ENCODE data around the gene EXOSC2. TPM values are rescaled to one million over a fixed set of nuclear protein-coding genes. Genes with fewer than 3 reads are reported as not detected.

Gene EXOSC2
- total and polyA plus RNA-seq, 2 of the 8 experiments (the other 6 are each of a cell fraction or from before 2014, with no cell fraction given), result 47.8 to 93.6 TPM

GRCh38 chr9:130699047-130699446 lies 5.5 kb downstream of the EXOSC2 start:
- WGBS, 2 experiments (ENCODE audit: extremely low coverage in 1 of 2, insufficient coverage in 1 of 2, insufficient read length in 1 of 2, insufficient replicate concordance in 2 of 2, low coverage in 1 of 2, low lambda C conversion rate in 2 of 2, missing lambda C conversion rate in 1 of 2), result 79% methylated on average over 2 of the region's 2 CpGs; no CpG with 5 or more reads in 1 of the 2 experiments
- Histone ChIP-seq H3K4me3 (ENCODE audit: extremely low read depth in 1 of 4, insufficient read depth in 2 of 4, low read depth in 3 of 4, low read length in 4 of 4) (no peak overlapping the region), H2AFZ (ENCODE audit: low read length) (no peak overlapping the region), H3K36me3 (ENCODE audit: control insufficient read depth in 2 of 4, insufficient read depth in 4 of 4, low read length in 3 of 4) (peaks cover 48 to 86% (median 68%) of the 10 kb centered on the region in 4 experiments), H4K8ac (ENCODE audit: extremely low read depth, insufficient read depth, low read length) (no peak overlapping the region), H2BK120ac (replicated peaks; ENCODE audit: low read depth, low read length) (no peak overlapping the region), H3K14ac (ENCODE audit: insufficient read length) (no peak overlapping the region), H3K4me1 (replicated peaks in 1 of 4; ENCODE audit: control insufficient read depth in 3 of 4, insufficient read depth in 4 of 4, low read length in 3 of 4) (peaks cover 0 to 4% (median 2%) of the 10 kb centered on the region in 4 experiments; a peak in 3 of 7 replicates), H3K9ac (replicated peaks in 1 of 4; ENCODE audit: extremely low read depth in 1 of 4, low read depth in 3 of 4, low read length in 3 of 4) (no peak overlapping the region), H3K56ac (replicated peaks; ENCODE audit: insufficient read length, low read depth, low read length) (no peak overlapping the region), H4K91ac (replicated peaks; ENCODE audit: insufficient read length, low read length) (no peak overlapping the region), H2BK20ac (ENCODE audit: low read length) (no peak overlapping the region), H4K20me1 (replicated peaks in 1 of 2; ENCODE audit: control insufficient read depth in 1 of 2, insufficient read depth in 2 of 2, low read length in 2 of 2) (peaks cover 17 to 35% of the 10 kb centered on the region in 2 experiments), H4K5ac (ENCODE audit: insufficient read length, low read depth, low read length) (no peak overlapping the region), H2AK5ac (ENCODE audit: low read depth, low read length) (no peak overlapping the region), H2BK12ac (ENCODE audit: low read depth, low read length) (no peak overlapping the region), H2BK5ac (ENCODE audit: low read depth, low read length) (no peak overlapping the region), H3K18ac (ENCODE audit: extremely low read depth, low read length) (no peak overlapping the region), H3K79me2 (ENCODE audit: control insufficient read depth in 1 of 2, insufficient read depth in 2 of 2, low read length in 2 of 2) (peaks cover 18 to 60% of the 10 kb centered on the region in 2 experiments), H2BK15ac (ENCODE audit: low read length) (no peak overlapping the region), H3K23me2 (ENCODE audit: low read depth, low read length) (no peaks in the 10 kb centered on the region), H3K4me2 (ENCODE audit: insufficient read depth in 1 of 2, low read depth in 2 of 2, low read length in 2 of 2) (no peak overlapping the region), H3K27ac (ENCODE audit: low read depth, low read length) (no peak overlapping the region), H3K23ac (ENCODE audit: insufficient read length) (no peak overlapping the region), H3K9me3 (ENCODE audit: insufficient read depth in 2 of 2, low read depth in 1 of 2, low read length in 1 of 2) (no peaks in the 10 kb centered on the region; a peak in 1 of 4 replicates), H3K79me1 (ENCODE audit: low read depth, low read length) (peaks cover 19% of the 10 kb centered on the region), H3K27me3 (replicated peaks in 1 of 4; ENCODE audit: control insufficient read depth in 3 of 4, extremely low read depth in 1 of 4, insufficient read depth in 3 of 4, low read length in 3 of 4) (no peaks in the 10 kb centered on the region), H3K4ac (replicated peaks; ENCODE audit: insufficient read length, low read depth, low read length) (no peak overlapping the region)
- POLR2A ChIA-PET (ENCODE audit: partially characterized antibody), result interaction anchor here (1.0 to 1.7 kb wide), 5 partner anchors 8 to 143 kb away, joined by 3 to 6 read pairs (median 4); no protein-coding TSS in a partner anchor
- CTCF ChIA-PET (ENCODE audit: partially characterized antibody), result interaction anchor here (0.6 to 16.2 kb wide), 11 partner anchors 8 to 402 kb away, joined by 3 to 317 read pairs (median 4); no protein-coding TSS in a partner anchor
- DNase-seq (ENCODE audit: low read depth in 1 of 2, low spot score in 2 of 2), result no peak
- FAIRE-seq, result no peak
- TF ChIP-seq FOSL1 (IDR thresholded peaks at IDR 0.05; ENCODE audit: insufficient read depth, low read depth, low read length) (no peak), CREB1 (IDR thresholded peaks at IDR 0.05) (no peak), GTF2F1 (IDR thresholded peaks at IDR 0.05; ENCODE audit: borderline replicate concordance, low read depth, low read length) (no peak), SP4 (IDR thresholded peaks at IDR 0.05; ENCODE audit: low read length) (no peak), CHD1 (IDR thresholded peaks at IDR 0.05; ENCODE audit: low read depth, low read length) (no peak), JUND (IDR thresholded peaks at IDR 0.05; ENCODE audit: low read length) (no peak), TAF1 (IDR thresholded peaks at IDR 0.05; ENCODE audit: low read depth, low read length) (no peak), ASH2L (IDR thresholded peaks at IDR 0.05; ENCODE audit: low read length) (no peak), ZNF274 (IDR thresholded peaks at IDR 0.05; ENCODE audit: borderline replicate concordance, extremely low read depth, low read length) (no peak), SAP30 (IDR thresholded peaks at IDR 0.05; ENCODE audit: insufficient read depth, insufficient replicate concordance, low read length) (no peak), RNF2 (IDR thresholded peaks at IDR 0.05; ENCODE audit: borderline replicate concordance, low read depth, low read length, missing control alignments, poor library complexity, severe bottlenecking) (no peak), TCF12 (IDR thresholded peaks at IDR 0.05; ENCODE audit: low read depth, low read length) (no peak), TBP (IDR thresholded peaks at IDR 0.05; ENCODE audit: low read depth, low read length) (no peak)

All from H1 (cell line).